HG03196 (cell line): ENCODE results near the gene SLC1A7.

Experiments
- ATAC-seq: cut with Tn5 transposase; IDR thresholded peaks from one replicate; pipeline ENCODE4 v1.9.1; 2021; ENCODE audit not compliant: unreplicated experiment

SLC1A7 gene

GRCh38 chr1:53134961-53135734 is 7.3 kb downstream of the SLC1A7 start:
- ATAC-seq = no peak

GRCh38 chr1:53134042-53134485 is 8.4 kb downstream of the SLC1A7 start:
- ATAC-seq = no peak

- ATAC-seq = no peak
Measured at GRCh38 chr1:53133261-53134041, 9.0 kb downstream of the SLC1A7 start.

GRCh38 chr1:53132176-53132575 is 10.3 kb downstream of the SLC1A7 start:
- ATAC-seq = no peak

- no peak for ATAC-seq
Measured at GRCh38 chr1:53131590-53131938, 10.9 kb downstream of the SLC1A7 start.

GRCh38 chr1:53130878-53131589 is 11.4 kb downstream of the SLC1A7 start:
- ATAC-seq = no peak

- ATAC-seq = no peak
Measured at GRCh38 chr1:53130598-53130877, 11.9 kb downstream of the SLC1A7 start.

- ATAC-seq = no peak
Measured at GRCh38 chr1:53129891-53130597, 12.4 kb downstream of the SLC1A7 start.

- ATAC-seq = no peak
Measured at GRCh38 chr1:53128401-53128800, 14.0 kb downstream of the SLC1A7 start.

- no peak for ATAC-seq
Measured at GRCh38 chr1:53127546-53127945, 14.9 kb downstream of the SLC1A7 start.

- no peak for ATAC-seq
Measured at GRCh38 chr1:53126495-53126894, 15.9 kb downstream of the SLC1A7 start.

GRCh38 chr1:53125623-53126360 is 16.6 kb downstream of the SLC1A7 start:
- no peak for ATAC-seq

- no peak for ATAC-seq
Measured at GRCh38 chr1:53125122-53125521, 17.3 kb downstream of the SLC1A7 start.

- no peak for ATAC-seq
Measured at GRCh38 chr1:53123453-53124140, 18.8 kb downstream of the SLC1A7 start.

- ATAC-seq = no peak
Measured at GRCh38 chr1:53122961-53123413, 19.5 kb downstream of the SLC1A7 start.

GRCh38 chr1:53122201-53122885 is 20.1 kb downstream of the SLC1A7 start:
- ATAC-seq = no peak

- no peak for ATAC-seq
Measured at GRCh38 chr1:53121319-53122172, 20.9 kb downstream of the SLC1A7 start.

GRCh38 chr1:53120659-53121058 is 21.8 kb downstream of the SLC1A7 start:
- no peak for ATAC-seq
